HEK293 (cell line): ENCODE measurements around the gene CST7.

Source experiments
- CTCF ChIA-PET: fragments of 350-600 bp; formaldehyde crosslinking; extraction: SDS; loops from one replicate; lab custom pipeline; 2021; ENCODE audit warnings: antibody characterized with exemption; lab: Yijun Ruan, JAX
- POLR2A ChIA-PET: fragments of 300-600 bp; formaldehyde crosslinking; extraction: SDS; loops from one replicate; lab custom pipeline; 2020; ENCODE audit warnings: antibody characterized with exemption, inconsistent platforms; lab: Yijun Ruan, JAX
- H3K27ac ChIP-seq: fragments of 200-500 bp; sonication (Bioruptor generic); 2 replicates; pipeline ENCODE4 v1.5.1; 2014; ENCODE audit warnings: low read depth, low read length, control low read depth, inconsistent platforms; ENCODE audit errors: extremely low read depth
- H3K36me3 ChIP-seq, 2 experiments: fragments of 200-500 bp in 1 of 2; sonication (Bioruptor generic) in 1 of 2; 1 replicate in 1 of 2; 2 replicates in 1 of 2; pipeline ENCODE4 v1.5.1; 2014 to 2017; ENCODE audit warnings: inconsistent platforms in 2 of 2, low read length in 2 of 2; ENCODE audit not compliant: control insufficient read depth in 2 of 2, insufficient read depth in 1 of 2
- H3K4me1 ChIP-seq: fragments of 200-500 bp; sonication (Bioruptor generic); 2 replicates; pipeline ENCODE4 v1.5.1; 2014; ENCODE audit warnings: mild to moderate bottlenecking, low read length, inconsistent platforms; ENCODE audit not compliant: control insufficient read depth, insufficient read depth
- H3K4me3 ChIP-seq: 2 replicates; pipeline ENCODE4 v1.5.1; 2011; ENCODE audit warnings: low read depth, mild to moderate bottlenecking, control low read depth, low read length, moderate library complexity
- H3K9me3 ChIP-seq: fragments of 200-500 bp; sonication (Bioruptor generic); 2 replicates; pipeline ENCODE4 v1.5.1; 2014; ENCODE audit warnings: low read depth, low read length, inconsistent platforms; ENCODE audit not compliant: control insufficient read depth, insufficient read depth
- BCL11B ChIP-seq: fragments of 450-650 bp; formaldehyde crosslinking; IDR thresholded peaks from 2 replicates; pipeline ENCODE4 v1.5.1; 2016; ENCODE audit warnings: low read depth, missing biosample characterization, missing genetic modification characterization
- FEZF1 ChIP-seq: fragments of 450-650 bp; formaldehyde crosslinking; IDR thresholded peaks from 2 replicates; pipeline ENCODE4 v1.5.1; 2016; ENCODE audit warnings: missing biosample characterization, missing genetic modification characterization
- GFI1B ChIP-seq: fragments of 450-650 bp; formaldehyde crosslinking; IDR thresholded peaks from 2 replicates; pipeline ENCODE4 v1.5.1; 2016; ENCODE audit warnings: missing biosample characterization, missing genetic modification characterization
- GLIS2 ChIP-seq: fragments of 450-650 bp; formaldehyde crosslinking; IDR thresholded peaks from 2 replicates; pipeline ENCODE4 v1.5.1; 2016; ENCODE audit warnings: missing biosample characterization, missing genetic modification characterization
- SALL2 ChIP-seq: fragments of 450-650 bp; formaldehyde crosslinking; IDR thresholded peaks from 2 replicates; pipeline ENCODE4 v1.5.0; 2017; ENCODE audit warnings: missing biosample characterization, mild to moderate bottlenecking, missing genetic modification characterization, borderline replicate concordance
- ZBTB8A ChIP-seq: fragments of 450-650 bp; formaldehyde crosslinking; IDR thresholded peaks from 2 replicates; pipeline ENCODE4 v1.5.1; 2016; ENCODE audit warnings: missing biosample characterization, missing genetic modification characterization
- ZFHX2 ChIP-seq: fragments of 450-650 bp; formaldehyde crosslinking; conservative IDR thresholded peaks from 2 replicates; pipeline ENCODE4 v1.5.1; 2016; ENCODE audit warnings: missing biosample characterization, missing genetic modification characterization
- ZNF112 ChIP-seq: fragments of 450-650 bp; formaldehyde crosslinking; IDR thresholded peaks from 2 replicates; pipeline ENCODE4 v1.5.0; 2017; ENCODE audit warnings: missing biosample characterization, missing genetic modification characterization
- ZNF2 ChIP-seq: fragments of 450-650 bp; formaldehyde crosslinking; IDR thresholded peaks from 2 replicates; pipeline ENCODE4 v1.5.1; 2016; ENCODE audit warnings: missing biosample characterization, missing genetic modification characterization
- ZNF202 ChIP-seq: fragments of 450-650 bp; formaldehyde crosslinking; IDR thresholded peaks from 2 replicates; pipeline ENCODE4 v1.5.1; 2016; ENCODE audit warnings: missing biosample characterization, missing genetic modification characterization, borderline replicate concordance
- ZNF416 ChIP-seq: fragments of 450-650 bp; formaldehyde crosslinking; IDR thresholded peaks from 2 replicates; pipeline ENCODE4 v1.5.1; 2016; ENCODE audit warnings: missing biosample characterization, missing genetic modification characterization
- ZNF433 ChIP-seq: fragments of 450-650 bp; formaldehyde crosslinking; IDR thresholded peaks from 2 replicates; pipeline ENCODE4 v1.5.1; 2016; ENCODE audit warnings: missing biosample characterization, missing genetic modification characterization, low read depth
- ZNF449 ChIP-seq: fragments of 450-650 bp; formaldehyde crosslinking; IDR thresholded peaks from 2 replicates; pipeline ENCODE4 v1.5.1; 2017; ENCODE audit warnings: missing biosample characterization, mild to moderate bottlenecking, missing genetic modification characterization, moderate library complexity
- ZNF548 ChIP-seq: fragments of 450-650 bp; formaldehyde crosslinking; IDR thresholded peaks from 2 replicates; pipeline ENCODE4 v1.5.1; 2016; ENCODE audit warnings: missing biosample characterization, missing genetic modification characterization
- ZNF660 ChIP-seq: fragments of 450-650 bp; IDR thresholded peaks from 2 replicates; pipeline ENCODE4 v1.5.1; 2018; ENCODE audit warnings: missing biosample characterization, mild to moderate bottlenecking, missing genetic modification characterization
- ZNF677 ChIP-seq: fragments of 450-650 bp; IDR thresholded peaks from 2 replicates; pipeline ENCODE4 v1.5.0; 2018; ENCODE audit warnings: missing biosample characterization, mild to moderate bottlenecking, missing genetic modification characterization, moderate library complexity
- TF ChIP-seq, protein P1 (sequence below): fragments of 450-650 bp; formaldehyde crosslinking; IDR thresholded peaks from 2 replicates; pipeline ENCODE4 v1.5.1; 2017; ENCODE audit warnings: missing biosample characterization, missing genetic modification characterization
- TF ChIP-seq, protein P2 (sequence below): fragments of 450-650 bp; IDR thresholded peaks from 2 replicates; pipeline ENCODE4 v1.5.1; 2018; ENCODE audit warnings: missing biosample characterization, missing genetic modification characterization
- TF ChIP-seq, protein P3 (sequence below): fragments of 450-650 bp; formaldehyde crosslinking; IDR thresholded peaks from 2 replicates; pipeline ENCODE4 v1.5.1; 2016; ENCODE audit warnings: missing biosample characterization, missing genetic modification characterization

Gene CST7

DNA sequence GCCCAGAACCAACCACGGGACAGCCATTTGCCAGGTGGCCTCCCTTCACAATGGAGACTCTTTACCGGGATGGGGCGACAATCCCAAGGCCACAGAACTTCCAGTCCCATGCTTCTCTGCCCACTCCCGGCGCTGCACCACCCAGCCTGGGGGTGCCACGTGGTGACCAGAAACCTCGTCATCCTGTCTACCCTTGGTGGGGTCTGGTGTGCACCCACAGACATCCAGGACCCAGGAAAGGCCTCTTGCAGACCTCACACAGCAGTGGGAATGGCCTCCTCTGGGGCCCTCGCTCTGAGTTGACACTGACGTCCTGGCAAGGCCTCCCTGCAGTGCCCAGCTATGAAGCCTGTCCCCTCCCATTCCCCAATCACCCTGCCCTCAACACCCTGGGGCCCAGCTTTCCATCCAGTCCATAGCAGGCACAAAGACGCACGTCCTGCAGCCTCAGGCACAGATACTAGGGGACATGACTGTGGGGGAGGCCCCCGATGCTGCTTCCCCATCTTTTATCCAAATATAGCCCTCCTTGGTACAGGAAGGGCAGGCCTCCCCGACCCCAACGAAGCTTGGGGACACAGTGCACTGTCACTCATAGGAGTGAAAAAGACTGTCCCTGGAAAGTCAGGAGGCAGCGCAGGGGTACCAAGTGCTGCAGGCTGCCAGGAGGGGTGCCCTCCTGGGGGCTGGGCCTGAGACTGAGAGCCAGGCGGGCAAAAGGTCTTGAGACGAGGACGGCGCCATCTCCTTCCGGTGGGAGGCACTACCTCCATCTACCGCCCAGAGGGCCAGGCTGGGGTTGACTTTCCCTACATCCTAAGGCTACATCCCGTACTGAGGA is 7.2 kb downstream of the CST7 start:
- POLR2A ChIA-PET = no interaction called here
- H3K9me3 ChIP-seq = no peaks in the 10 kb centered on the region
- no peaks in the 10 kb centered on the region for H3K4me1 ChIP-seq
- CTCF ChIA-PET = no interaction called here
- H3K4me3 ChIP-seq = no peak overlapping the region
- TF ChIP-seq, protein P1, sequence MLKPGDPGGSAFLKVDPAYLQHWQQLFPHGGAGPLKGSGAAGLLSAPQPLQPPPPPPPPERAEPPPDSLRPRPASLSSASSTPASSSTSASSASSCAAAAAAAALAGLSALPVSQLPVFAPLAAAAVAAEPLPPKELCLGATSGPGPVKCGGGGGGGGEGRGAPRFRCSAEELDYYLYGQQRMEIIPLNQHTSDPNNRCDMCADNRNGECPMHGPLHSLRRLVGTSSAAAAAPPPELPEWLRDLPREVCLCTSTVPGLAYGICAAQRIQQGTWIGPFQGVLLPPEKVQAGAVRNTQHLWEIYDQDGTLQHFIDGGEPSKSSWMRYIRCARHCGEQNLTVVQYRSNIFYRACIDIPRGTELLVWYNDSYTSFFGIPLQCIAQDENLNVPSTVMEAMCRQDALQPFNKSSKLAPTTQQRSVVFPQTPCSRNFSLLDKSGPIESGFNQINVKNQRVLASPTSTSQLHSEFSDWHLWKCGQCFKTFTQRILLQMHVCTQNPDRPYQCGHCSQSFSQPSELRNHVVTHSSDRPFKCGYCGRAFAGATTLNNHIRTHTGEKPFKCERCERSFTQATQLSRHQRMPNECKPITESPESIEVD = no peak
- no peak for TF ChIP-seq ZNF2
- TF ChIP-seq GLIS2 (tag by site-specific recombination) = peak; percentile 27; the same call in 1 of the 2 replicates
- no peak for TF ChIP-seq ZNF112
- peaks cover 0 to 31% of the 10 kb centered on the region in 2 experiments; a peak in 1 of 3 replicates for H3K36me3 ChIP-seq
- H3K27ac ChIP-seq = no peak overlapping the region

DNA sequence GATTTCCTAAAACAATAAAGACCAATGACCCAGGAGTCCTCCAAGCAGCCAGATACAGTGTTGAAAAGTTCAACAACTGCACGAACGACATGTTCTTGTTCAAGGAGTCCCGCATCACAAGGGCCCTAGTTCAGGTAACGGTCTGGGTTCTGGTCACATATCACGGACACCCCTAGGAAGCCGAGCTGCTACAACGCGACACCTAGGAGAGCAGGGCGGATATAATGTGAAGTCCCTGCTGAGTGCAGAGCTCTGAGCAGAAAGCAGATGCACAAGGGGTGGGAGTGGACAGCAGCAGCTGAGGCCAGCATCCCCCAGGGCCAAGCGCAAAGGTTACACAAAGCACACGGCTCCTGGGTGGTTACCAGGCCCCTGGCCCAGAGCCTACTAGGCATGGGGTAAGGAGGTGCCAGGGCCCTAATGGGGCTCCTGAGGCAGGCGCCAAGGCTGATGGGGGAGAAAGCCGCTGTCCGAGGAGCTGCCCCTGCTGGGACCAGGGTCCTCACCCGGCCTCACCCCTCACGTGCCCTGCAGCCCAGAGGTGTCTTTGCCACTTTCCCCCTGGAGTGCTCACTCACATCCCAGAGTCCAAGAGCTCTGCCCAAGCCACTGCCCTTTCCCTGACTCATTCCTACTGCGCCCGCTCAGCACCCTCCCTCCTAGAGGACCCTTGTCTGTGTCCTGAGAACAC is 8.4 kb downstream of the CST7 start:
- TF ChIP-seq ZFHX2 (tag by site-specific recombination) (0 out of 2 replicates have a peak, but pooled peaks have one; percentile 26), ZNF677 (tag by site-specific recombination) (no peak)

GRCh38 chr20:24958506-24959385 is 9.7 kb downstream of the CST7 start:
- TF ChIP-seq BCL11B (tag by site-specific recombination) (no peak), ZNF202 (tag by site-specific recombination) (no peak), SALL2 (no peak), ZNF660 (no peak), ZBTB8A (tag by site-specific recombination) (no peak), ZNF433 (no peak), ZNF548 (tag by site-specific recombination) (no peak), GFI1B (no peak), FEZF1 (tag by site-specific recombination) (no peak), ZNF449 (tag by site-specific recombination) (no peak), ZNF416 (no peak)
- TF ChIP-seq, protein P2, sequence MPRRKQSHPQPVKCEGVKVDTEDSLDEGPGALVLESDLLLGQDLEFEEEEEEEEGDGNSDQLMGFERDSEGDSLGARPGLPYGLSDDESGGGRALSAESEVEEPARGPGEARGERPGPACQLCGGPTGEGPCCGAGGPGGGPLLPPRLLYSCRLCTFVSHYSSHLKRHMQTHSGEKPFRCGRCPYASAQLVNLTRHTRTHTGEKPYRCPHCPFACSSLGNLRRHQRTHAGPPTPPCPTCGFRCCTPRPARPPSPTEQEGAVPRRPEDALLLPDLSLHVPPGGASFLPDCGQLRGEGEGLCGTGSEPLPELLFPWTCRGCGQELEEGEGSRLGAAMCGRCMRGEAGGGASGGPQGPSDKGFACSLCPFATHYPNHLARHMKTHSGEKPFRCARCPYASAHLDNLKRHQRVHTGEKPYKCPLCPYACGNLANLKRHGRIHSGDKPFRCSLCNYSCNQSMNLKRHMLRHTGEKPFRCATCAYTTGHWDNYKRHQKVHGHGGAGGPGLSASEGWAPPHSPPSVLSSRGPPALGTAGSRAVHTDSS = no peak
- TF ChIP-seq, protein P3, sequence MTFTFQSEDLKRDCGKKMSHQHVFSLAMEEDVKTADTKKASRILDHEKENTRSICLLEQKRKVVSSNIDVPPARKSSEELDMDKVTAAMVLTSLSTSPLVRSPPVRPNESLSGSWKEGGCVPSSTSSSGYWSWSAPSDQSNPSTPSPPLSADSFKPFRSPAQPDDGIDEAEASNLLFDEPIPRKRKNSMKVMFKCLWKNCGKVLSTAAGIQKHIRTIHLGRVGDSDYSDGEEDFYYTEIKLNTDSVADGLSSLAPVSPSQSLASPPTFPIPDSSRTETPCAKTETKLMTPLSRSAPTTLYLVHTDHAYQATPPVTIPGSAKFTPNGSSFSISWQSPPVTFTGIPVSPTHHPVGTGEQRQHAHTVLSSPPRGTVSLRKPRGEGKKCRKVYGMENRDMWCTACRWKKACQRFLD (tag by site-specific recombination) = no peak
- no peak overlapping the region for H3K4me3 ChIP-seq
- no peak overlapping the region for H3K27ac ChIP-seq
- CTCF ChIA-PET = no interaction called here
- no peaks in the 10 kb centered on the region for H3K9me3 ChIP-seq
- H3K4me1 ChIP-seq = no peaks in the 10 kb centered on the region
- H3K36me3 ChIP-seq = peaks cover 0 to 53% of the 10 kb centered on the region in 2 experiments; a peak in 1 of 3 replicates
- POLR2A ChIA-PET = no interaction called here

More for the DNA sequence above, 8.4 kb downstream of the CST7 start:
- H3K4me1 ChIP-seq = no peaks in the 10 kb centered on the region
- POLR2A ChIA-PET = no interaction called here
- H3K27ac ChIP-seq = no peak overlapping the region
- peaks cover 0 to 40% of the 10 kb centered on the region in 2 experiments; a peak in 1 of 3 replicates for H3K36me3 ChIP-seq
- no peak overlapping the region for H3K4me3 ChIP-seq
- H3K9me3 ChIP-seq = no peaks in the 10 kb centered on the region
- CTCF ChIA-PET = interaction anchor here (0.5 kb wide), 1 partner anchor 222 kb away, joined by 3 read pairs; no protein-coding TSS in a partner anchor
